NT2/D1 (cell line): Measurements from ENCODE around the gene CYSTM1.

Experiments used
- DNase-seq: peaks from one replicate; pipeline ENCODE4 v3.0.0-alpha.2; 2011; ENCODE audit warnings: low read depth, low spot score
- H3K27me3 ChIP-seq: 2 replicates; pipeline ENCODE4 v1.6.0; 2011; ENCODE audit warnings: mild to moderate bottlenecking; ENCODE audit not compliant: insufficient read length, insufficient read depth
- H3K36me3 ChIP-seq: 2 replicates; pipeline ENCODE4 v1.6.1; 2011; ENCODE audit warnings: mild to moderate bottlenecking, low read length, mixed read lengths; ENCODE audit not compliant: insufficient read depth, insufficient read length
- H3K4me1 ChIP-seq: 2 replicates; pipeline ENCODE4 v1.5.1; 2011; ENCODE audit not compliant: insufficient read depth, insufficient read length
- H3K4me3 ChIP-seq: 2 replicates; pipeline ENCODE4 v1.5.1; 2011; ENCODE audit warnings: low read depth; ENCODE audit not compliant: insufficient read length
- H3K9ac ChIP-seq: 2 replicates; pipeline ENCODE4 v1.6.0; 2011; ENCODE audit warnings: low read depth; ENCODE audit not compliant: insufficient read length
- H3K9me3 ChIP-seq: 2 replicates; pipeline ENCODE4 v1.5.1; 2011; ENCODE audit warnings: mild to moderate bottlenecking, low read length; ENCODE audit not compliant: insufficient read depth
- SUZ12 ChIP-seq: IDR thresholded peaks from 2 replicates; pipeline ENCODE4 v1.6.1; 2011; ENCODE audit not compliant: insufficient read length, insufficient read depth; ENCODE audit errors: extremely low read depth
- YY1 ChIP-seq: IDR thresholded peaks from 2 replicates; pipeline ENCODE4 v1.6.1; 2011; ENCODE audit not compliant: insufficient read length, insufficient read depth
- ZNF274 ChIP-seq: IDR thresholded peaks from 2 replicates; pipeline ENCODE4 v1.6.1; 2011; ENCODE audit warnings: mild to moderate bottlenecking, low read depth, low read length

CYSTM1 gene

DNA sequence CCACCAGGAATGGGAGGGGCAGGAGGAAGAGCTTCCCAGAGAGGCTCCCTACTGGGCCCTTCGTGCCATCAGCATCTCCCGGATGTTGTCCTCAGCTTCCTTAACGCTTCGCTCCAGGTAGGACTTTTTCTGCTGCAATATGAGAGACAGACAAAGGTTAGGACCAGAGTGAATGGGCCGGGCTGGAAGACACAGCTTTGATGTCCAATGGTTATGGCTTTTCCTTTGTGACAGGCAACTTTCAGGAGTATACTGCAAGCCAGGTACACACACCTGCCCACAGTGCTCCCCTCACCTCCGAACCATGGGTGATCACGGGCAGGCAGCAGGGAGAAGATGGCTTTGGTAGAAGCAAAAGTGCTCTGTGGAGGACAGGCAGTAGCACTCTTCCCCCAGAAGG is 70.9 kb downstream of the CYSTM1 start:
- peaks cover 16% of the 10 kb centered on the region for H3K4me1 ChIP-seq
- no peaks in the 10 kb centered on the region for H3K9me3 ChIP-seq
- no peak for TF ChIP-seq SUZ12
- TF ChIP-seq ZNF274 = no peak
- no peak for TF ChIP-seq YY1
- peaks cover 54% of the 10 kb centered on the region for H3K36me3 ChIP-seq
- H3K4me3 ChIP-seq = no peak overlapping the region
- no peaks in the 10 kb centered on the region for H3K27me3 ChIP-seq
- DNase-seq = no peak
- H3K9ac ChIP-seq = no peak overlapping the region

DNA sequence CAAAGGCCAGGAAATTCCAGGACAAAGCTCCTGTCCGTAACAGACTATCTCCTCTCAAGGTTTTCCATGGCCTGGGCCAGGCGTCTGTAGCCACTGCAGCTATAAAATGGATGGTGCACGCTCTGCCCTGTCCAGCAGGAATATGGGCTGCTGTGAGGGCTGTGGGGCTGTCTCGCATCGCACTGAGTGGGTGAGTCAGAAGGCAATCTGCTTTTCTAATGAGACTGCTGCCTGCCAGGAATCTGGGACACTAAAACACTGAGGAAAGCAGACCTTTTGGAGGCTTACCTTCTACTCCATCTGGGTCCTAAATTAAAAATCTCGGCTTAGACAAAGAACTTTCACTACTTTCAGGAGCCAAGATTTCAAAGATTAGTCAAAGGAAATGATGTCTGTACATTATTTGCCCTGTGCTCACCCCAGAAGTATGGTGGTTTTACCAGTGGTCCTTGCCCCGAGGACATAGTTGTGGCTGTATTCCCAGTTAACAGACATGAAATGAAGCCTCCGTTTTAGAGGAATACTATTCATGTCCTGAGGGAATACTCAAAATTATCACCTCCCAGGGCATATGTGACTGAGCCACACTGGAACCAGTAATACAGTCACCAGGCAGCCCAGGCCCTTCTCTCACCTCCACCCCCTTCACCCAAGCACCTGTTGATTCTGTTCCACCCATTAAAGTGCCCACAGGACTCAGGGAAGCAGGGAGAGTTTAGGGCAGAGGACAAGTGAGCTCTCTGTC is 71.6 kb downstream of the CYSTM1 start:
- H3K9ac ChIP-seq = no peak overlapping the region
- no peak for DNase-seq
- H3K4me1 ChIP-seq = peaks cover 12% of the 10 kb centered on the region
- no peaks in the 10 kb centered on the region for H3K9me3 ChIP-seq
- peaks cover 54% of the 10 kb centered on the region for H3K36me3 ChIP-seq
- H3K4me3 ChIP-seq = no peak overlapping the region
- TF ChIP-seq SUZ12 (no peak), ZNF274 (no peak), YY1 (no peak)
- H3K27me3 ChIP-seq = no peaks in the 10 kb centered on the region

- H3K36me3 ChIP-seq = peaks cover 42% of the 10 kb centered on the region
- peaks cover 9% of the 10 kb centered on the region for H3K4me1 ChIP-seq
- TF ChIP-seq YY1 (no peak), ZNF274 (no peak), SUZ12 (no peak)
Measured at GRCh38 chr5:140248414-140248813, 73.4 kb downstream of the CYSTM1 start.

DNA sequence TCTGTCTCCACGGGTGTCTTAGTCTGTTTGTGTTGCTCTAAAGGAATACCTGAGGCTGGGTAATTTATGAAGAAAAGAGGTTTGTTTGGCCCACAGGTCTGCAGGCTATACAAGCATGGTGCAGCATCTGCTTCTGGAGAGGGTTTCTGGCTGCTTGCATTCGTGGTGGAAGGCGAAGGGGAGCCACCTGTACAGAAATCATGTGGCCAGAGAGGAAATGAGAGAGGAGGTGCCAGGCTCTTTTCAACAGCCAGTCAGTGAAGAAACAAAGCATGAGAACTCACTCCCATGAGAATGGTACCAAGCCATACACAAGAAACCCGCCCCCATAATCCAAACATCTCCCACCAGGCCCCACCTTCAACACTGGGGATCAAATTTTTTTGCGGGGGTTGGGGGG is 74.5 kb downstream of the CYSTM1 start:
- Histone ChIP-seq H3K36me3 (peaks cover 40% of the 10 kb centered on the region), H3K4me3 (no peak overlapping the region), H3K27me3 (no peaks in the 10 kb centered on the region), H3K9me3 (no peaks in the 10 kb centered on the region), H3K9ac (no peak overlapping the region), H3K4me1 (peaks cover 12% of the 10 kb centered on the region)
- no peak for DNase-seq
- TF ChIP-seq ZNF274 (no peak), YY1 (no peak), SUZ12 (no peak)

More at GRCh38 chr5:140248414-140248813, 73.4 kb downstream of the CYSTM1 start:
- no peak overlapping the region for H3K9ac ChIP-seq
- H3K4me3 ChIP-seq = no peak overlapping the region
- no peaks in the 10 kb centered on the region for H3K9me3 ChIP-seq
- no peak for DNase-seq
- H3K27me3 ChIP-seq = no peaks in the 10 kb centered on the region

GRCh38 chr5:140250386-140250785 is 75.4 kb downstream of the CYSTM1 start:
- Histone ChIP-seq H3K9me3 (no peaks in the 10 kb centered on the region), H3K4me1 (peaks cover 7% of the 10 kb centered on the region), H3K36me3 (peaks cover 33% of the 10 kb centered on the region), H3K27me3 (no peaks in the 10 kb centered on the region), H3K9ac (no peak overlapping the region), H3K4me3 (no peak overlapping the region)
- DNase-seq = no peak
- no peak for TF ChIP-seq SUZ12
- TF ChIP-seq YY1 = no peak
- TF ChIP-seq ZNF274 = no peak

DNA sequence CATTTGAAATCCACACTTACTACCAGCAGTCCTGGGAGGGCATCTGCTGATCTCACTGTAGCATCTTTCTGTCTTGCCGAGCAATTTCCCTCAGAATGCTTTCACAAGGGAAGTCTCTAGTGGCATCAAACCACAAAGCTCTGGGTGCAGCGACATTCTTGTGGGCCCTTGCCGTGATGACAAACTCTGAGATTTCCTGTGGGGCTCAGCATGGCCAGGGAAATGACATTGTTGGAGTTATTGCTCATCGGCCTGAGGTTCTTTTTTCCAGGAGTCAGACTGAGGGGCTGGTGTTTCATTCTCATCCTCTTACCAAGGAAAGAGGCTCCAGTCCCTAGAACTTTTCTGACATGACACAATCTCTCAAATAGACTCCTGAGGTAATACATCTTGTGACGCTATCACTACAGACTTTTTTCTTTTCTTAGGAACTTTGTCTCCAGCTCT is 76.6 kb downstream of the CYSTM1 start:
- Histone ChIP-seq H3K4me3 (no peak overlapping the region), H3K9me3 (no peaks in the 10 kb centered on the region), H3K9ac (no peak overlapping the region), H3K36me3 (peaks cover 24% of the 10 kb centered on the region), H3K27me3 (no peaks in the 10 kb centered on the region), H3K4me1 (peaks cover 6% of the 10 kb centered on the region)
- no peak for DNase-seq
- TF ChIP-seq ZNF274 (no peak), SUZ12 (no peak), YY1 (no peak)

DNA sequence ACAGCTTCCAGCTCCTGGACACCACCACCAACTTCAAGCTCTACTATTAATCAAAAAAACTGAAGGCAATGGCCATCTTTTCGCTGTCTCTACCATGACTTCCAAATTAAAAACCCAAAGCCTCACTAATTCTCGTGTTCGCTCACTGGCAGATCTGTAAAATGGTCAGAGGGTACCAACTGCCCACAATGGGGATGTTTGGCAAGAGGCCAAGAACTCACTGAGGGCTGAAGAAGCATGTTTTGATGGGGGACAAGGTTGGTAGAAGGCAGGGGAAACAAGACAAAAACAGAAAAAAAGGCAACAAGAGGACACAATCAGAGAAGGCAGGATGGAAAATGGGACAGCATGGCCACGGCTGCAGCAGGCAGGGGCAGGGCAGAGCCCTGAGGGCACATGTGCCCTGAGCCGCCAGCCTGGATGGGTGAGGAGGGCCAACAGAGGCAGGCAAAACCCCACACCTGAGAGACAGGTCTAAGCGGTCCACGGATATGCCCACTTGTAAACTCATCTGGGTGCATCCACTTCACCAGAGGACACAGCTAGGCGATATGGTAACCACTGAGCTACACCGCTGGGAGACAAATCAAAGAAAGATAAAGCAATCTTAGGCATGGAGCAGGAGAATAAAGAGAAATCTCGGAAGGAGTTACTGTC is 77.6 kb downstream of the CYSTM1 start:
- Histone ChIP-seq H3K4me1 (peaks cover 6% of the 10 kb centered on the region), H3K9me3 (no peaks in the 10 kb centered on the region), H3K36me3 (peaks cover 26% of the 10 kb centered on the region), H3K27me3 (no peaks in the 10 kb centered on the region), H3K4me3 (no peak overlapping the region), H3K9ac (no peak overlapping the region)
- TF ChIP-seq SUZ12 (no peak), ZNF274 (no peak), YY1 (no peak)
- no peak for DNase-seq
